Measurements from ENCODE around the gene ALDH1L1.

The ALDH1L1 gene

DNA sequence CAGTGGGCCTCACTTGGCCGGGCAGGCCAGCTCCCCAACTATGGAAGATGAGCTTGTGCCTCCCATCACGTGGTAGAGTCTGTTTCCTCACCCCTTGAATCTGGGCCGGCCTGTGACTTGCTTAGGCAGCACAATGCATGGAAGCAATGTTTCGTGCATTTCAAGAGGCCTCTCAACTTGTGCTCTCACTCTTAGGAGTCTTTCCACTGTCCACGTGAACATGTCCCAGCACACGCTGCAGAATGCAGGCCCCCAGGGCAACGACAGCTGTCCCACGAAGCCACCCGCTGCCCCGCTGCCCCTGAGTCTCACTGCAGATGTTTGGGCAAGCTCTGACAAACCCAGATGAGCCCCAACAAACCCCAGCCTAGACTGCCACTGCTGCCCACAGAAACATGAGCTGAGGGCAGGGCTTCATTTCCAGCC is 69.2 kb downstream of the ALDH1L1 start:
- no peak overlapping the region for H3K4me3 ChIP-seq (ENCODE audit: low read depth, low read length)
- no peak for DNase-seq (ENCODE audit: low read depth)
- TF ChIP-seq, protein P1, sequence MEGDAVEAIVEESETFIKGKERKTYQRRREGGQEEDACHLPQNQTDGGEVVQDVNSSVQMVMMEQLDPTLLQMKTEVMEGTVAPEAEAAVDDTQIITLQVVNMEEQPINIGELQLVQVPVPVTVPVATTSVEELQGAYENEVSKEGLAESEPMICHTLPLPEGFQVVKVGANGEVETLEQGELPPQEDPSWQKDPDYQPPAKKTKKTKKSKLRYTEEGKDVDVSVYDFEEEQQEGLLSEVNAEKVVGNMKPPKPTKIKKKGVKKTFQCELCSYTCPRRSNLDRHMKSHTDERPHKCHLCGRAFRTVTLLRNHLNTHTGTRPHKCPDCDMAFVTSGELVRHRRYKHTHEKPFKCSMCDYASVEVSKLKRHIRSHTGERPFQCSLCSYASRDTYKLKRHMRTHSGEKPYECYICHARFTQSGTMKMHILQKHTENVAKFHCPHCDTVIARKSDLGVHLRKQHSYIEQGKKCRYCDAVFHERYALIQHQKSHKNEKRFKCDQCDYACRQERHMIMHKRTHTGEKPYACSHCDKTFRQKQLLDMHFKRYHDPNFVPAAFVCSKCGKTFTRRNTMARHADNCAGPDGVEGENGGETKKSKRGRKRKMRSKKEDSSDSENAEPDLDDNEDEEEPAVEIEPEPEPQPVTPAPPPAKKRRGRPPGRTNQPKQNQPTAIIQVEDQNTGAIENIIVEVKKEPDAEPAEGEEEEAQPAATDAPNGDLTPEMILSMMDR (IDR thresholded peaks at IDR 0.05; ENCODE audit: control insufficient read depth, extremely low read depth, insufficient read depth), result no peak

- H3K4me3 ChIP-seq (ENCODE audit: low read depth, low read length), result no peak overlapping the region
- TF ChIP-seq, protein P1 (IDR thresholded peaks at IDR 0.05; ENCODE audit: control insufficient read depth, extremely low read depth, insufficient read depth), result no peak
- DNase-seq (ENCODE audit: low read depth), result no peak
Measured at GRCh38 chr3:126110431-126111125, 69.8 kb downstream of the ALDH1L1 start.

GRCh38 chr3:126109880-126110235 is 70.5 kb downstream of the ALDH1L1 start:
- DNase-seq (ENCODE audit: low read depth), result no peak
- no peak overlapping the region for H3K4me3 ChIP-seq (ENCODE audit: low read depth, low read length)
- TF ChIP-seq, protein P1 (IDR thresholded peaks at IDR 0.05; ENCODE audit: control insufficient read depth, extremely low read depth, insufficient read depth), result no peak

DNA sequence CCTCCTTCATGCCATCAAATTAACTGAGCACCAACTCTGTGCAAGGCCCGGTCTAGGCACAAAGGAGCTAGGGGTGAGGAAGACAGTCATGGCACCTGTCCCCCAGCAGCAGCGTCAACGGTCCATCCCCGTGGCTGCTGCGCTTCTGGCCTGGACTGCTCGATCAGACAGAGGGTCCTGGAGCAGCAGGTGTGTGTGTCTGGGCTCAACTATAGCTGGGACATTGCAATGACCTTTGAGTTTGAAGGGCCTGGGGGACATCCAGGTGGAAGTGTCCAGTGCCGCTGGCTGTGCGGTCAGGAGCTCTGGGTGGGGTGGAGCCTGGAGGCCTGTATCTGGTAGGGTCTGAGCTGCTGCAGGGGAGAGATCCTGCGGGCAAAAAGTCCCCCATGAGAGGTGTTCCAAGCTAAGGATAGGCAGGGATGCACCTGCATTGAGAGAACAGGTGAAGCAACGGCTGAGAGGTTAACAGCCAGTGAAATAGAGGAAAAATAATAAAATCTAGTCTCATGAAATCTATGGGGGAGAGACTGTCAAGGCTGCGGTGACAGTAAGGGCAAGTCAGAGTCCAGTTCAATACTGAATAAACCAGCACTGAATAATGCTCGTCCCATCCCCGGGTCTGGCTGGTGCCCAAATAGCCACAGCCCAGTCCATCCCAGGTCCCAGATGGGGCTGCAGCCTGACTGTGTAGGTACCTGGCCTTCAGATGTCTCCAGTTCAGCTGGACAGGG is 71.1 kb downstream of the ALDH1L1 start:
- TF ChIP-seq, protein P1 (IDR thresholded peaks at IDR 0.05; ENCODE audit: control insufficient read depth, extremely low read depth, insufficient read depth), result no peak
- no peak overlapping the region for H3K4me3 ChIP-seq (ENCODE audit: low read depth, low read length)
- no peak for DNase-seq (ENCODE audit: low read depth)

DNA sequence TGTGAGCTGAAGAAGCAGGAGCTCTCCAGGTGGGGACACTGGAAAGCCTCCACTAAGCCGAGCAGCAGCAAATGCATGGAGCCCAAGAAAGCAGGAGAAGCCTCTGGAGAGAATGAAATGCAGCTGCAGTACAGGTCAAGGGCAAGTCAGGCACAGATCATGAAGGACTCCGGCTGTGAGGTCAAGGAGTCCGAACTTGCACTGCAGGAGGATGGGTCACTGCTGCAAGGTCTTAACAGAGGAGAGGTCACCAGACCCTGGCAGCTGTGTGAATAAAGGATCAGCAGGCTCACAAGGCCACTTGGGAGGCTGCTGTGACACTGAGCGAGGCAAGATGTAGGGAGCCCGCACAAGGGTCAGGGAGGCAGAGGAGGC is 71.7 kb downstream of the ALDH1L1 start:
- H3K4me3 ChIP-seq (ENCODE audit: low read depth, low read length), result no peak overlapping the region
- DNase-seq (ENCODE audit: low read depth), result no peak
- TF ChIP-seq, protein P1 (IDR thresholded peaks at IDR 0.05; ENCODE audit: control insufficient read depth, extremely low read depth, insufficient read depth), result no peak

GRCh38 chr3:126107957-126108675 is 72.3 kb downstream of the ALDH1L1 start:
- TF ChIP-seq, protein P1 (IDR thresholded peaks at IDR 0.05; ENCODE audit: control insufficient read depth, extremely low read depth, insufficient read depth), result no peak
- H3K4me3 ChIP-seq (ENCODE audit: low read depth, low read length), result no peak overlapping the region
- DNase-seq (ENCODE audit: low read depth), result no peak

All from LNCaP clone FGC (cell line).